Smooth muscle cell of the umbilical artery (primary cell): Measurements from ENCODE around the gene OR2K2. TPM values are rescaled to one million over a fixed set of nuclear protein-coding genes. Genes with fewer than 3 reads are reported as not detected.

Experiments
- total RNA-seq: library from RNA; depleted of rRNA; stranded (reverse); fragments of >200 nt; gene quantifications from 2 replicates; pipeline ENCODE4 v1.2.3, GENCODE V29; 2014

The OR2K2 gene
- not detected in 2 replicates for total RNA-seq

DNA sequence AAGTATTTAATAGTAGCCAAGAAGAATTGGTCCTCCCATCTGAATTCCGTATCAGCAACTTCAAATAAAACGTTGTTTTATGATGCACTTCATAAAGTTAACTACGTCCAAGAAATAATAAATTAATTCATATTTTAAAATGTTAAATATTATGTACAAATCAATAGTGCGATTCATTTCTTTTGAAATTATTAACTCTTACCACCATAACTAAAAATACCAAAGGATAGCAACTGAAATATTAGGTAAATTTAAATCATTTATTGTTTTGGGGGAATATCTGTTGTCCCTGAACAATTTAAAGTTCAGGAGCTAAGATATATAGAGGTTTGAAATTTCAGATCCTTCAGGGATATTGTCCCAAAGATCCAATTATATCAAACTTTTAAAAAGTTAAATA lies at the start of gene OR2K2:
OR2K2 (minus strand) TSS at position 101 of the 400 bp plus-strand sequence. CDS start 1,791 bp downstream, outside the sequence.

Other genes starting within 250 kb of the OR2K2 start
- gene ECPAS, start 154.2 kb upstream of the OR2K2 start, total RNA-seq: 73.9 and 106 TPM in 2 replicates
- gene ZNF483, start 195.0 kb upstream of the OR2K2 start, total RNA-seq: 1.2 TPM in 2 replicates